Measurements from ENCODE around the gene ATP1B2.

DNA sequence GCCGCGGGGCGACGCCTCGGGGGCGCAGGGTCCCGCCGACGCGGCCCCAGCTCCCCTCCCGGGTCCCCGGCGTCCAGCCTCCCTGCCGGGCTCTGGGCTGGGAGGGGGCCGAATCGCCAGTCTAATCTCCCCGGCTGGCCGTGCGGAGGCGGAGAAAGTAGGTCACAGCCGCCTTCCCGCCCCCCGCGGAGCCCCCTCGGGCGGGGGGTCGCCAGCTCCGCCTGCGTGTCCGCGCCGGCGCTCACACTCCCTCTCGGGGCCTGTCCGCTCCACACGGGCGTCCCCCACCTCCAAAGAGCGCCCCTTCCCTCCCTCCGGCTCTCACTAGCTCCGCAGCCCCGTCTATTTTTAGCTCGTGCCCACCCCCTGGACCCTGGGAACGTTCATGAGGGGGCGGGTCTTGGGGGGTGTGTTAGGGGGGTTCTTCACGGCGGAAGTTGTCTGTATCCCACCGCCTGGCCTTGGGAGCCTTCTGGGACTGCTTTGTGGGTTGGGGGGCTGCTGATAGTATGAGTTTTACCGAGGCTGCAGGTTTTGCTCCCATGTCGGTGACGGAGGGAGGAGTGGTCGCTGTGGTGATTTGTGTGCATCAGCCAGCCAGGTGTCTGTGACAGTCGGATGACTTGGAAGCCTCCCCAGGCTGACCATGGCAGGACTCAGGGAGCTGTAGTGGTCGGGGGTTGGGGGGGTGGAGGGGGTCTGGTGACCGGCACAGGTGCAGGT lies 1.1 kb downstream of the ATP1B2 start:
- TF ChIP-seq YY1 (IDR thresholded peaks at IDR 0.05; ENCODE audit: insufficient read depth, insufficient read length), result no peak
- TF ChIP-seq ZNF274 (IDR thresholded peaks at IDR 0.05; ENCODE audit: low read depth, low read length), result no peak

Data from NT2/D1 (cell line).